CD4-positive, alpha-beta T cell (primary cell): ENCODE results near the gene KLRC3. TPM values are rescaled to one million over a fixed set of nuclear protein-coding genes. Genes with fewer than 3 reads are reported as not detected.
"Not testable (repeated sequence)": the region's sequence is repeated elsewhere in the genome, so short reads cannot be mapped to it uniquely, and the experiment has no call there.

Experiments used
- ATAC-seq: fragments of 200-7000 bp; cut with Tn5 transposase; one replicate; pipeline ENCODE4 v1.10.0; 2022; ENCODE audit warnings: mild to moderate bottlenecking; ENCODE audit not compliant: poor library complexity
- CTCF ChIA-PET: fragments of 350-600 bp; sonication (Branson Sonifier 250); formaldehyde crosslinking; loops from one replicate; lab custom pipeline; 2021; ENCODE audit warnings: antibody characterized with exemption, inconsistent platforms; lab: Charles Lee
- POLR2A ChIA-PET: fragments of 350-600 bp; sonication (Branson Sonifier 250); formaldehyde crosslinking; loops from one replicate; lab custom pipeline; 2021; ENCODE audit warnings: antibody characterized with exemption, inconsistent platforms; lab: Charles Lee
- DNase-seq, 14 experiments: peaks; one replicate each; pipeline ENCODE4 v3.0.0-alpha.2; 2013 to 2020; ENCODE audit warnings: mixed read lengths in 2 of 14
- H3K27ac ChIP-seq, 2 donors: one replicate each; pipeline versions ENCODE4 v1.5.1 to v1.7.0; 2013; ENCODE audit warnings: low read length in 2 of 2, low read depth in 1 of 2, mild to moderate bottlenecking in 1 of 2
- H3K27me3 ChIP-seq, 2 experiments: 1 replicate in 1 of 2; 2 replicates in 1 of 2; pipeline versions ENCODE4 v1.6.1 to v1.7.0; 2013; ENCODE audit warnings: low read length in 2 of 2, control low read depth in 1 of 2, mild to moderate bottlenecking in 1 of 2, moderate library complexity in 1 of 2; ENCODE audit not compliant: insufficient read depth in 2 of 2, control insufficient read depth in 1 of 2
- H3K36me3 ChIP-seq: one replicate; pipeline ENCODE4 v1.6.1; 2013; ENCODE audit warnings: low read length, control low read depth; ENCODE audit not compliant: insufficient read depth
- H3K4me1 ChIP-seq: one replicate; pipeline ENCODE4 v1.6.1; 2013; ENCODE audit warnings: low read length, control low read depth; ENCODE audit not compliant: insufficient read depth
- H3K4me3 ChIP-seq: one replicate; pipeline ENCODE4 v1.5.1; 2013; ENCODE audit warnings: mild to moderate bottlenecking, low read length, moderate library complexity
- H3K9me3 ChIP-seq, 2 experiments: 1 replicate in 1 of 2; 2 replicates in 1 of 2; pipeline versions ENCODE4 v1.6.1 to v1.7.0; 2013; ENCODE audit warnings: low read length in 2 of 2, mild to moderate bottlenecking in 2 of 2, control low read depth in 1 of 2, moderate library complexity in 1 of 2; ENCODE audit not compliant: control insufficient read depth in 1 of 2, insufficient read depth in 1 of 2
- H3K27ac Mint-ChIP-seq: one replicate; pipeline ENCODE4 v1.8.0; 2020; ENCODE audit warnings: mixed read lengths
- H3K27me3 Mint-ChIP-seq: one replicate; pipeline ENCODE4 v1.8.0; 2021; ENCODE audit warnings: mixed read lengths
- H3K36me3 Mint-ChIP-seq: one replicate; pipeline ENCODE4 v1.8.0; 2021; ENCODE audit warnings: low read depth, mixed read lengths
- H3K4me1 Mint-ChIP-seq: one replicate; pipeline ENCODE4 v1.8.0; 2021; ENCODE audit warnings: low read depth, mixed read lengths
- H3K4me3 Mint-ChIP-seq: one replicate; pipeline ENCODE4 v1.8.0; 2020; ENCODE audit warnings: mild to moderate bottlenecking, mixed read lengths
- H3K9me3 Mint-ChIP-seq: one replicate; pipeline ENCODE4 v1.8.0; 2020; ENCODE audit warnings: mixed read lengths
- CTCF ChIP-seq: fragments of 200-600 bp; IDR thresholded peaks from one replicate; pipeline ENCODE4 v1.8.0; 2022; ENCODE audit warnings: antibody characterized with exemption, mild to moderate bottlenecking
- intact Hi-C, 2 experiments: fragments of 100-400 bp; cut with DNase I in 1 of 2; cut with micrococcal nuclease in 1 of 2; formaldehyde crosslinking; loops; one replicate each; pipeline versions ENCODE4 v1.15.1 to v1.9.0; 2023 to 2025; cut with DNase I, micrococcal nuclease
- total RNA-seq, 174 experiments: library from RNA in 2 of 174; stranded (reverse) in 2 of 174; gene quantifications; one replicate each; pipeline ENCODE4 v1.2.3 and lab custom pipeline; 2021 to 2026

Gene KLRC3
- total RNA-seq, 2 experiments from 2014 or later: not detected

- ATAC-seq (no peak), DNase-seq (no peak)
- no peak overlapping the region for H3K4me3 Mint-ChIP-seq
- peaks cover 42% of the 10 kb centered on the region for H3K27me3 Mint-ChIP-seq
- Histone ChIP-seq H3K4me1 (no peaks in the 10 kb centered on the region), H3K36me3 (no peaks in the 10 kb centered on the region), H3K27me3 (no peaks in the 10 kb centered on the region), H3K4me3 (no peak overlapping the region), H3K9me3 (no peaks in the 10 kb centered on the region), H3K27ac (no peak overlapping the region)
- intact Hi-C loops: no loop called here
- H3K36me3 Mint-ChIP-seq: no peaks in the 10 kb centered on the region
- no peaks in the 10 kb centered on the region for H3K9me3 Mint-ChIP-seq
- no peak for TF ChIP-seq CTCF
- no peak overlapping the region for H3K27ac Mint-ChIP-seq
- CTCF ChIA-PET: no interaction called here
- POLR2A ChIA-PET: no interaction called here
- no peaks in the 10 kb centered on the region for H3K4me1 Mint-ChIP-seq
These were observed 31.6 kb downstream of the KLRC3 start for GRCh38 chr12:10388624-10389413.

- CTCF ChIA-PET, H3K27me3 ChIP-seq, H3K4me3 Mint-ChIP-seq, H3K4me1 Mint-ChIP-seq, H3K9me3 Mint-ChIP-seq, ATAC-seq, H3K27ac Mint-ChIP-seq, H3K36me3 Mint-ChIP-seq, intact Hi-C loops, POLR2A ChIA-PET, H3K36me3 ChIP-seq, H3K27ac ChIP-seq, H3K4me1 ChIP-seq, H3K9me3 ChIP-seq, H3K4me3 ChIP-seq, DNase-seq: not testable (repeated sequence)
- peaks cover 41% of the 10 kb centered on the region for H3K27me3 Mint-ChIP-seq
These were observed 32.9 kb downstream of the KLRC3 start for GRCh38 chr12:10387498-10387897.

- Mint-ChIP-seq H3K9me3 (no peaks in the 10 kb centered on the region), H3K4me3 (no peak overlapping the region), H3K27me3 (peaks cover 34% of the 10 kb centered on the region), H3K4me1 (no peaks in the 10 kb centered on the region), H3K27ac (no peak overlapping the region), H3K36me3 (no peaks in the 10 kb centered on the region)
- H3K27me3 ChIP-seq: no peaks in the 10 kb centered on the region
- CTCF ChIA-PET: no interaction called here
- H3K4me3 ChIP-seq: no peak overlapping the region
- no peaks in the 10 kb centered on the region for H3K4me1 ChIP-seq
- DNase-seq (no peak), ATAC-seq (no peak)
- no peaks in the 10 kb centered on the region for H3K9me3 ChIP-seq
- H3K36me3 ChIP-seq: no peaks in the 10 kb centered on the region
- intact Hi-C loops: no loop called here
- no peak overlapping the region for H3K27ac ChIP-seq
- POLR2A ChIA-PET: no interaction called here
- TF ChIP-seq CTCF: no peak
These were observed 33.5 kb downstream of the KLRC3 start for GRCh38 chr12:10386857-10387256.

GRCh38 chr12:10385166-10385613, 35.2 kb downstream of the KLRC3 start:
- no peak for TF ChIP-seq CTCF
- Mint-ChIP-seq H3K9me3 (no peaks in the 10 kb centered on the region), H3K4me3 (no peak overlapping the region), H3K36me3 (no peaks in the 10 kb centered on the region), H3K27me3 (peaks cover 29% of the 10 kb centered on the region), H3K4me1 (no peaks in the 10 kb centered on the region), H3K27ac (no peak overlapping the region)
- ATAC-seq (no peak), DNase-seq (no peak)
- Histone ChIP-seq H3K27me3 (no peaks in the 10 kb centered on the region), H3K27ac (no peak overlapping the region), H3K36me3 (no peaks in the 10 kb centered on the region), H3K4me1 (no peaks in the 10 kb centered on the region), H3K9me3 (no peaks in the 10 kb centered on the region), H3K4me3 (no peak overlapping the region)
- POLR2A ChIA-PET: no interaction called here
- CTCF ChIA-PET: no interaction called here
- intact Hi-C loops: no loop called here
